IMR-90 (cell line): Measurements from ENCODE around the gene DISC1.

Experiments
- CTCF ChIP-seq: conservative IDR thresholded peaks from 2 replicates; pipeline ENCODE4 v1.5.1; 2012; ENCODE audit warnings: mild to moderate bottlenecking, low read depth, low read length, improper control_type of control experiment
- FOS ChIP-seq: fragments of 150-350 bp; IDR thresholded peaks from 2 replicates; pipeline ENCODE4 v1.6.1; 2016; ENCODE audit warnings: low read depth, low read length
- MAZ ChIP-seq: IDR thresholded peaks from 2 replicates; pipeline ENCODE4 v1.6.1; 2012; ENCODE audit warnings: low read depth, mild to moderate bottlenecking, low read length, improper control_type of control experiment, moderate library complexity, borderline replicate concordance
- POLR2A ChIP-seq: IDR thresholded peaks from 2 replicates; pipeline ENCODE4 v1.6.1; 2012; ENCODE audit warnings: mild to moderate bottlenecking, low read depth, low read length
- RAD21 ChIP-seq: IDR thresholded peaks from 2 replicates; pipeline ENCODE4 v1.6.1; 2012; ENCODE audit warnings: low read length, improper control_type of control experiment

GRCh38 chr1:231639819-231640218 lies 13.2 kb downstream of the DISC1 start:
- TF ChIP-seq CTCF (no peak), FOS (no peak), MAZ (no peak), RAD21 (no peak), POLR2A (no peak)
